ENCODE data around the gene SGTA. TPM values are rescaled to one million over a fixed set of nuclear protein-coding genes. Genes with fewer than 3 reads are reported as not detected.
A peak's percentile ranks its signal among the peaks of the same experiment; 100 is the strongest.

Gene SGTA
- polyA plus RNA-seq, 3 donors, result 21.6 to 35.4 (median 22.0) TPM

DNA sequence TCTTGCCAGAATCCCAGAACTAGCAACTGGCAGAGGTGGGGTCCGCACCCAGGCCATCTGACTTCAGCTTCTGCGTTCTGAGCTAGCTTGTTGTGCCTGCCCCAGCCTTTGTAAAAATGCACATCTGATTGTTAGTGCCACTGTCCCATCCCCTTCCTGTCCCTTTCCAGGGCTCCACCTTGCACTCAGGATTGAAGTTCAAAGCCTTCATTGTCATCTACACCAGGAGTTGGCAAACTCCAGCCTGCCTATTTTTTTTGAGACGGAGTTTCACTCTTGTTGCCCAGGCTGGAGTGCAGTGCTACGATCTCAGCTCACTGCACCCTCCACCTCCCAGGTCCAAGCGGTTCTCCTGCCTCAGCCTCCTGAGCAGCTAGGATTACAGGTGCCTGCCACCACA, 5.2 kb upstream of the SGTA start:
- H3K4me1 ChIP-seq (ENCODE audit: control insufficient read depth in 1 of 2, insufficient read depth in 2 of 2, low read length in 2 of 2), result peaks cover 25 to 28% of the 10 kb centered on the region in 2 donors
- peaks cover 38% of the 10 kb centered on the region for H3K79me2 ChIP-seq (ENCODE audit: insufficient read depth, low read length)
- Mint-ChIP-seq H3K4me3 (no peak overlapping the region), H3K36me3 (peaks cover 4 to 26% of the 10 kb centered on the region in 2 donors), H3K27ac (peak overlapping the region in 1 of 7 donors; percentile 32), H3K9me3 (no peaks in the 10 kb centered on the region), H3K4me1 (peaks cover 20% of the 10 kb centered on the region), H3K27me3 (ENCODE audit: low read depth in 3 of 3) (no peaks in the 10 kb centered on the region)
- no peak overlapping the region for H3K9ac ChIP-seq (ENCODE audit: insufficient read depth, low read length, poor library complexity, severe bottlenecking)
- H3K4me3 ChIP-seq (replicated peaks in 1 of 3; ENCODE audit: low read depth in 2 of 3, low read length in 3 of 3), result no peak overlapping the region
- H3K27me3 ChIP-seq (ENCODE audit: control insufficient read depth in 2 of 2, insufficient read depth in 2 of 2, low read length in 2 of 2), result no peaks in the 10 kb centered on the region
- H2AFZ ChIP-seq (ENCODE audit: insufficient read depth, low read depth, low read length, poor library complexity, severe bottlenecking), result no peak overlapping the region
- TF ChIP-seq, protein P1, sequence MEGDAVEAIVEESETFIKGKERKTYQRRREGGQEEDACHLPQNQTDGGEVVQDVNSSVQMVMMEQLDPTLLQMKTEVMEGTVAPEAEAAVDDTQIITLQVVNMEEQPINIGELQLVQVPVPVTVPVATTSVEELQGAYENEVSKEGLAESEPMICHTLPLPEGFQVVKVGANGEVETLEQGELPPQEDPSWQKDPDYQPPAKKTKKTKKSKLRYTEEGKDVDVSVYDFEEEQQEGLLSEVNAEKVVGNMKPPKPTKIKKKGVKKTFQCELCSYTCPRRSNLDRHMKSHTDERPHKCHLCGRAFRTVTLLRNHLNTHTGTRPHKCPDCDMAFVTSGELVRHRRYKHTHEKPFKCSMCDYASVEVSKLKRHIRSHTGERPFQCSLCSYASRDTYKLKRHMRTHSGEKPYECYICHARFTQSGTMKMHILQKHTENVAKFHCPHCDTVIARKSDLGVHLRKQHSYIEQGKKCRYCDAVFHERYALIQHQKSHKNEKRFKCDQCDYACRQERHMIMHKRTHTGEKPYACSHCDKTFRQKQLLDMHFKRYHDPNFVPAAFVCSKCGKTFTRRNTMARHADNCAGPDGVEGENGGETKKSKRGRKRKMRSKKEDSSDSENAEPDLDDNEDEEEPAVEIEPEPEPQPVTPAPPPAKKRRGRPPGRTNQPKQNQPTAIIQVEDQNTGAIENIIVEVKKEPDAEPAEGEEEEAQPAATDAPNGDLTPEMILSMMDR (IDR thresholded peaks at IDR 0.05), result no peak
- peaks cover 9 to 21% of the 10 kb centered on the region in 2 donors for H3K36me3 ChIP-seq (replicated peaks in 1 of 2; ENCODE audit: control insufficient read depth in 1 of 2, insufficient read depth in 2 of 2, low read length in 2 of 2)
- no peak for DNase-seq
- H3K4me2 ChIP-seq (replicated peaks; ENCODE audit: extremely low read depth, low read length, poor library complexity, severe bottlenecking), result no peak overlapping the region
- no peak overlapping the region for H3K27ac ChIP-seq (ENCODE audit: low read depth in 1 of 2, low read length in 2 of 2)
- no peaks in the 10 kb centered on the region for H4K20me1 ChIP-seq (ENCODE audit: insufficient read depth, low read length)
- intact Hi-C loops (cut with micrococcal nuclease), result no loop called here
- 95% methylated on average over 3 of the region's 5 CpGs for WGBS (ENCODE audit: insufficient coverage)
- H3K9me3 ChIP-seq (replicated peaks in 1 of 2; ENCODE audit: control insufficient read depth in 1 of 2, insufficient read depth in 1 of 2, low read length in 2 of 2), result no peaks in the 10 kb centered on the region

GRCh38 chr19:2787115-2787514, 4.0 kb upstream of the SGTA start:
- Histone ChIP-seq H2AFZ (ENCODE audit: insufficient read depth, low read depth, low read length, poor library complexity, severe bottlenecking) (no peak overlapping the region), H3K36me3 (replicated peaks in 1 of 2; ENCODE audit: control insufficient read depth in 1 of 2, insufficient read depth in 2 of 2, low read length in 2 of 2) (peaks cover 9 to 16% of the 10 kb centered on the region in 2 donors), H3K4me2 (replicated peaks; ENCODE audit: extremely low read depth, low read length, poor library complexity, severe bottlenecking) (no peak overlapping the region), H3K9me3 (replicated peaks in 1 of 2; ENCODE audit: control insufficient read depth in 1 of 2, insufficient read depth in 1 of 2, low read length in 2 of 2) (no peaks in the 10 kb centered on the region), H3K4me3 (replicated peaks in 1 of 3; ENCODE audit: low read depth in 2 of 3, low read length in 3 of 3) (no peak overlapping the region), H3K4me1 (ENCODE audit: control insufficient read depth in 1 of 2, insufficient read depth in 2 of 2, low read length in 2 of 2) (peaks cover 30 to 37% of the 10 kb centered on the region in 2 donors), H3K79me2 (ENCODE audit: insufficient read depth, low read length) (peaks cover 49% of the 10 kb centered on the region), H3K27ac (ENCODE audit: low read depth in 1 of 2, low read length in 2 of 2) (no peak overlapping the region), H4K20me1 (ENCODE audit: insufficient read depth, low read length) (peaks cover under 1% of the 10 kb centered on the region), H3K9ac (ENCODE audit: insufficient read depth, low read length, poor library complexity, severe bottlenecking) (no peak overlapping the region), H3K27me3 (ENCODE audit: control insufficient read depth in 2 of 2, insufficient read depth in 2 of 2, low read length in 2 of 2) (no peaks in the 10 kb centered on the region)
- Mint-ChIP-seq H3K4me3 (no peak overlapping the region), H3K9me3 (no peaks in the 10 kb centered on the region), H3K36me3 (peaks cover 4 to 20% of the 10 kb centered on the region in 2 donors), H3K4me1 (peaks cover 26% of the 10 kb centered on the region), H3K27ac (peak overlapping the region in 1 of 7 donors; percentile 63), H3K27me3 (ENCODE audit: low read depth in 3 of 3) (no peaks in the 10 kb centered on the region)
- intact Hi-C loops (cut with micrococcal nuclease), result no loop called here
- WGBS (ENCODE audit: insufficient coverage), result 100% methylated on average over 6 of the region's 8 CpGs
- TF ChIP-seq, protein P1 (IDR thresholded peaks at IDR 0.05), result no peak
- DNase-seq, result no peak
